HG02759 (cell line): ENCODE results near the gene ELP5.

Experiments
- ATAC-seq: cut with Tn5 transposase; IDR thresholded peaks from one replicate; pipeline ENCODE4 v1.9.1; 2021; ENCODE audit warnings: mild to moderate bottlenecking, moderate library complexity; ENCODE audit not compliant: unreplicated experiment

ELP5 gene, protein sequence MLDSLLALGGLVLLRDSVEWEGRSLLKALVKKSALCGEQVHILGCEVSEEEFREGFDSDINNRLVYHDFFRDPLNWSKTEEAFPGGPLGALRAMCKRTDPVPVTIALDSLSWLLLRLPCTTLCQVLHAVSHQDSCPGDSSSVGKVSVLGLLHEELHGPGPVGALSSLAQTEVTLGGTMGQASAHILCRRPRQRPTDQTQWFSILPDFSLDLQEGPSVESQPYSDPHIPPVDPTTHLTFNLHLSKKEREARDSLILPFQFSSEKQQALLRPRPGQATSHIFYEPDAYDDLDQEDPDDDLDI

DNA sequence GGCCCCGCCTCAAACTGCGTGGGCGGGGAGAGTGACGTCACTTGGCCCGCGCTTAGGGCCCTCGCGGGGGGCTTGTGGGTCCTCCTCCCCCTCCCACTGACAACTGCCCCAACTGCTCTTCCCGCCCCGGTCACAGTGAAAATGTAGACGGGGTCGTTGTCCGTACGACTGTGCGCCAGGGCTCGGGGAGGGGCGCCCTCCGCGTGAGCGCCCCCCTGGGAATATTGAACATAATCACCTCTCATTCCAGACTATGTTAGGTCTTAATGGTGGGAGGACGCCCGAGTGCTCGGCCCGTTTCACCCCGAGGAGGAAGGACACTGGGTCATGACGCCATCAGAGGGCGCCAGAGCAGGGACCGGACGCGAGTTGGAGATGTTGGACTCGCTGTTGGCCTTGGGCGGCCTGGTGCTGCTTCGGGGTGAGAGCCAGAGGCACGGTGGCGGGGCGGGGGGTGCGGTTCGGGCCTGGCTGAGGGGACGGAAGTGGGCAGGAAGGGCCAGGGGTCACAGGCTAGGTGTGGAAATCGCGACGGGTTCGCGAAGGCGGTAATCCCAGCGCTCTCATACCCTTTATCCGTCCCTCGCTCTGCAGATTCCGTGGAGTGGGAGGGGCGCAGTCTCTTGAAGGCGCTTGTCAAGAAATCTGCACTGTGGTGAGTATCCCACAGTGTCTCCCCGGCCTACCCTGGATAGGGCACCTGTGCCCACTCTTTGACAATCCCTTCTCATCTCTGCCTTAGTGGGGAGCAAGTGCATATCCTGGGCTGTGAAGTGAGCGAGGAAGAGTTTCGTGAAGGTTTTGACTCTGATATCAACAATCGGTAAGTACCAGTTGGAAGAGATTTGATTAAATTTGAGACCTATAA lies at the start of gene ELP5:
TSS of gene ELP5 (plus strand) at position 40 of the 868 bp plus-strand sequence. CDS start at position 376, 336 bp downstream.
- ATAC-seq, result peak; percentile 63

DNA sequence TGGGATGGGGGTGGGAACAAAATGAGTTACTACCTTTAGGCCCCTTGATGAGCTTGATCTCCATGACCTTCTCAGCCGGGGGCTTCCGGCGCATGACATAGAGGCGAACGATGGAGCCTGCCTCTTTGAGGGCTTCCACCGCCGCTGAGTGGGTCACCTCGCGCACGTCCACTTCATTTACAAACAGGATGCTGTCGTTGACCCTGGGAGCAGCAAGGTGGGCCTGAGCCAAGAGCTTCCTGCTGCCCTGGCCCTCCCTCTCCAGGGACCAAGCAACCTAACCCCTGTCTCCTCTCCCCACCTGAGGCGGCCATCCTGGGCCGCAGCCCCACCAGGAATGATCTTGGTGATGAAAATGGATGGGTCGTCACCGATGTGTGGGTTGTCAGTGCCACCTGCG lies 48.6 kb upstream of the ELP5 start:
- no peak for ATAC-seq

DNA sequence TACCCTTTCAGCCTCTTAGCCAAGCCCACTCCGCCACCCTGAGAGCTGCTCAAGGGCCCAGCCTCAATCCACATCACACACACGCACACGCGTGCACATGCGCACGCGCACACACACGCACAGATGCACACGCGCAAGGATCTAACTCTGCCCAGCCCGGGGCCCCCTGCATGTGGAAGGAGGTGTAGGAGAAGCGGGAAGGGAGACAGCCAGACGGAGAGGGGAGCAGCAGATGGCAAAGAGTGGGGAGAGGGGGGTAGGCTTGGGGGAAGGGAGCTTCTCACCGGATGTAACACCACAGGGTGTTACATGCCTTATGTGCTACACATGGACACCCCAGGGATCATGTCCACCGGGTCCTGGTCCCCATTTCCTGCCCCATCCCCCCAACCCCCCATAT lies 47.7 kb upstream of the ELP5 start:
- ATAC-seq, result no peak

DNA sequence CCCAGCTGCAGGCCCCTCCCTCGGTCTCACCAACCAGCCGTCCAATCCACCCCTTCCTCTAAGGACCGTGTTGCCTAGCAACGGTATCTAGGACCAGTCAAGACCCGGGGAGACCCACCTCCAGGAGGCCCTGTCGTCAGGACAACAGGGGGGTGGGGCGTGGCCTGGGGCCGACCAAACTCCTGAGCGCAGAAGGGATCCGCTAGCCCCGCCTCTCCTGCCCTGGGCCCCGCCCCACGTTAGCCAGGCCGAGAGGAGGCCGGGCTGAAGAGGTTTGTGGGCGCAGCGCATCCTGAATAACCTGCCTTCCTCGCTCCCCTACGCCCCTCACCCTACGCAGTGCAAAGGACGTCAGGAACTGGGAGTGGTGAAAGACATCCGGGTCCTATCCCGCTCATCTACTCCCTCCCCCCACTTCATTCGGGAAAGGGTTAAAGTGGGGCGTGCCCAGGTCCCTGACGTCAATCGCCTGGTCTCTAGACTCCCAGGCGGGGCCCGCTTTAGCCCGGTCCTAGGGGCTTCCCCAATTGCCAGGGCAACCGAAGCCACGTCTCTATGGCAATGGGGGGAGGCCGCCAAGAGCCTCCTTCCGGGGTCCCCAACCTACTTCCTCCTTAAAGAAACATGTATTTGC lies 47.1 kb upstream of the ELP5 start:
- peak; percentile 86 for ATAC-seq

DNA sequence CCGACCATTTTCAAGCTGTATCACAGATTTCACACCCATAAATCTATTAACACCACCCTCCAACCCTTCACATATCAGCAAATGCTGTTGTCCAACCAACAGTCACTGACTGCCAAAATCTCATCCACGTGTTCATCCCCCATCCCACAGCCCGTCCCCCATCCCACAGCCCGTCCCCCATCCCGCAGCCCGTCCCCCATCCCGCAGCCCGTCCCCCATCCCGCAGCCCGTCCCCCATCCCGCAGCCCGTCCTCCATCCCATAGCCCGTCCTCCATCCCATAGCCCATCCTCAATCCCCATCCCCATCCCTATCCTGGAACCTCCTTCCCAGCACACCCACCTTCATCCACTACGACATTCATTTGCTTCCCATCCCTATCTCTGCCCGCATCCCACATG lies 46.5 kb upstream of the ELP5 start:
- ATAC-seq, result no peak

DNA sequence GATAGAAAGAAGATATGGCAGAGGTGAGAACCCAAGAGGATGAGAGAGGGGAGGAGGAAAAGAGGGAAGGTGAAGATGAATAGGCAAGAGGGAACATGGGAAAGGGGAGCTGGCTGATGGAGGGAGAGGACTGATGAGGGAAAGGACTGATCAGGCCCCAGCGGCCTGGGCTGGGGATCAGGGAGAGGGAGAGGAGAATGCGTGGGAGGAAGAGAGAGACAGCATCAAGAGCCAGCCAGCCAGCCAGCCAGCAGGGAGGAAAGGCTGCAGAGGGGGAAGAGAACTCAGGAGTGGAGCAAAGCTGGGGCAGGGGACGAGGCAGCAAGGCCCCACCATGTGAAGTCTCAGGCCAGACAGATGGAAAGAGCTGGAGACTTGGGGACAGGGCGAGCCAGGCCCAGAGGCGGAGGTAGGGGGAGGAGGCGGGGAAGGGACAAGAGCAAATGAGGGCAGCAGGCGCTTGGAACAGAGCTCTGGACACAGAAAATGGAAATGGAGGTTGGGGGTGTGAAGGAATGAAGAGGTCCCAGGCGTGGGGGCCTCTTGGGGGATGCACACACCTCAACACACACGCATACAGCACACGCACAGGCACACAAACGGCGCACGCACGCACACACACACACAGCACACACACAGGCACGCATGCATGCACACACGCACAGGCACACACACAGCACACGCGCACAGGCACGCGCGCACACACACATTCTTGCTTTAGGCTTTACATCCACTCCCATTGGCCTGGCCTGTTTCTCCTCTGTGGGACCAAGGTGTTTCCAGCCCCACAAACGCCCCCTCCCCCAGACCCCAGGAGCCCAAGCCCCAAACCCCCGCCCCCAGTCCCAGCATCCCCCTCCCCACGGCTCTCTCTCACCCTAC lies 44.7 kb upstream of the ELP5 start:
- no peak for ATAC-seq

DNA sequence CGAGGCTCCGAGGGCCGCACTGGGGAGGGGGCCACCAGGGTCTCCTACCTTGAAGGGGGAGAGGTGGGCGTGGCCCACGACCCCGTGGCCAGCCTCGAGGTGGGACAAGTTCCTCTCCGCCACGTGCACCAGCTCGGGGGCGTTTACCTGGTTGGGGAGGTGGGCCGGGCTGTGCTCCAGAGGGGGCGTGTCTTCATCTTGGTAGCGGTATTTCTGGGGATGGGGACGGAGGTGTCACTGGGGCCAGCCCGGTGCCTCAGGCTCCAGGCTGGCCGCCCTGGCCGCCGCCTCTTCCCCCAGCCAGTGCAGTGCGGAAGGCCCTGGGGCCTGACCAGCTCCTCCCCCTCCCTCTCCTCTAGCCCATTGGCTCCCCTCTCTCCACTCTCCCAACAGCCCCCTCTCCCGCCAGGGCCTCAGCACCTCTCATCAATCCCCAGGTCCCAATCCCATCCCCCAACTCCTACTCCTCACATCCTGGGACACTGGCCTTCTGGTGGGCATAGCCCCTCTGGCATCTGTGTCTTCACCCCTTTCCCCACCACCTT lies 43.9 kb upstream of the ELP5 start:
- ATAC-seq, result no peak

DNA sequence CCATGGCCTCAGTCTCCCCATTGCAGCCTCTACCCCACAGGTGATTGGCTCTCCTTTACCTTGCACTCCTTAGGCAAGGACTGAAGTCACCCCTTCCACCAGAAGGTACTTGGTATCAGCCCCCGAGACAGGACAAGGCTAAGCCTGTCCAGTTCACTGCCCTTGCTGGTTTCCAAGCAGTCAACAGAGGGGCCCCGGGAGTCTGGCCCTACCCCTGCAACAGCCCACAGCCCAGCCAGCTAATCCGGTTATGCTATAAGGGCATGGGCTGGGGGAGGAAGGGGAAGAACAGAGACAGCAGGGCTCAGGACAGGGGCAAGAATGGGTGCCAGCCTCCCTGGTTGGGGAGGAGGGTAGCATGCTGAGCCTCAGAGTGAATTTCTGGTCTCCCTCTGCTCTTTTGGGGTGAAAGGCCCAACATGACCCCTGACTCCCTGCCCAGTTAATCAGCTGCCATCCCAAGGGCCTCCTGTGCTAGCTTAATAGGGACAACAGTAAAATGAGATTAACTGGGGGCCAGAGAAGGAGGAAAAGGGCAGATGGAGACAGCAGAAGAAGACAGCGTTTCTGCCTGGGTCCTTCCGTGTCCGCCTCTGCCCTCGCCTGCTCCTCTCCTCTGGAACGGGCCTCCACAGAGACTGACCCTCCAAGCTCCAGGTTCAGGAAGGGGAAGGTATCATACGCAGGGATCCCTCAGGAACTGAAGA lies 43.1 kb upstream of the ELP5 start:
- no peak for ATAC-seq

DNA sequence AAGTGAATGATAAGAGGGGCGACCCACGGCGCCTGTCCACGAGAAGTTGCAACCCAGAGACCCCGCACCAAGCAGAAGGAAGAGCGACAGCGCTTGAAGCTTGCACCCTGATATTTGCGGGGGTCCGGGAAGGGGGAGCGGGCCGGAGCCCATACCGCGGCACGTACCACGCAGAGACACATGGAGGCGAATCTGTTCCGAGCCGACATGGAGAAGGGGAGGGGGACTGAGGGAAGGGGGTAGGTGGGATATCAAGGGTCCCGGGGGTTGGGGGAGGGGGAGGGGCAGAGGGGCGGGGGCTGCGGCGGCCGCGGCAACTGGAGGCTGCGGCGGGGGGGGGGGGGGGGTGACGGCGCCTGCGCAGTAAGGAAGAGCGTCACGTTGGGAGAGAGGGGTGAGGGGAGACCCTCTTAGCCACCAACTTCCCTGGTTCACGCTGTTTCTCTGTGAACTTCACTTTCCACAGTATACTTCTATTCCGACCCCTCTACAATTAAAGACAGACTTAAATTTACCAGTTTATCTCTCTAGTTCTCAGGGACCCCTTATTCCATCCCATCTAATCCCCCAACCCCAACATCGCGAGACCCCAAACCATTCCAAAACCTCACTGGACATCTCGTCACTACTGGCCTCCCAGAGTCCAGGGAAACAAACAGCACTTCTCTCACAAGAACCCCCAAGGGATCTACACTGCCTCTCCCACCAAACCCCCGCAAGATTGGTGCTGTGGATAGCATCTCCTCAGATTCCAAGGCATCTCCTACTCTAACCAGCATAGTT lies 40.3 kb upstream of the ELP5 start:
- ATAC-seq, result no peak

DNA sequence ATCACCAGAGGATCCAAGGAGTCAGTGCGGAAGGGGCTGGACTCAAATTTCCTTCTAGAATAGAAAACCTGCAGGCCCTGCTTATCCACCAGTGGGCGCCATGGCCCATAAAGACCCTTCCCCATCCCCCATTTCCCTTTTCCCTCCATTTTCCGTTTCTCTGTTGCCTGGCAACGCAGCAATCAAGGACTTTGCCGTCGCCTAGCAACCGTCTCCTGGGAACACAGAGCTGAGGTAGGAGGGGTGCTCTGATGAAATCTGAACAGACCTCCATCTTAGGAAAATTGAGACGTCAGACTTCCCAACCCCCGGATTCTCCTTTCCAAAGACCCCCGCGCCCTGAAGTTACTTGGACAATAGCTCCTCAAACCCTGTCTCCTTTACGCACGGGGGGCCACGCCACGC lies 38.1 kb upstream of the ELP5 start:
- ATAC-seq, result peak; percentile 6

DNA sequence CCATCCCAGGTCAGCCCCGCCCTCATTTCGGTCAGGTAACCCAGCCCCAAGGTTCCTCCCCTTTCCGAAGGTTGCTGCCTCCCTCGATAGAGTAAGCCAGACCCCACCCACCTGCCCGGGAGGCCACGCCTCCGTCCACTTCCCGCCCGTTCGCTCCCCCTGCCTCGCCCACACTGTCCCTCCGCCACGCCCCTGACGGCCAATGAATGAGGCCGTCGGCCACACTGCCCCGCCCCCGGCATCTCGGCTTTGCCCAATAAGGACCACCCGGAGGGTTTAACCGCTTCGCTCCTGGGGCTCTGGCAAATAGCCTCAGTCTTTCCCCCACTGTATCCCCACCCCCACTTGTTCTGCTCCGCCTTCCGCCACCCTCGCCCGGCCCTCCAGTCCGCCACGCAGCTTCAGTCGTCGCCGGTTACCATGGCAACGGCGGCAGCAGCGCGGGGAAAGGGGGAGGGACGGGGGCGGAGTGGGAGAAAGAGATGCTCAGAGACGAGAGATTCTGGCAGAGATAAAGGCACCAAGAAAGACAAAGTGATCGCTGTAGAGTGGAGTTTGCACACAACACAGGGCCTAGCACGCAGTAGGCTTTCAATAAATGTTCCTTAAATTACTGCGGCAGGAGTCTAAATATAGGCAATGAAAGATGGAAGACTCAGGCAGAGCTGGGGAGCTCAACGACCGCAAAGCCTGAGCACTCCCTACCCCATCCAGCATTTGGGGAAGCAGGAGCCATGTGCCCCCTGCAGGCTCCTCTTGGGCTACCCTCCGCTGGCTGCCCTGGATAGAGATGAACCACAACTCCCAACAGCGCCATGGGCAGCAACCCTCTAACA lies 37.5 kb upstream of the ELP5 start:
- ATAC-seq, result peak; percentile 80

DNA sequence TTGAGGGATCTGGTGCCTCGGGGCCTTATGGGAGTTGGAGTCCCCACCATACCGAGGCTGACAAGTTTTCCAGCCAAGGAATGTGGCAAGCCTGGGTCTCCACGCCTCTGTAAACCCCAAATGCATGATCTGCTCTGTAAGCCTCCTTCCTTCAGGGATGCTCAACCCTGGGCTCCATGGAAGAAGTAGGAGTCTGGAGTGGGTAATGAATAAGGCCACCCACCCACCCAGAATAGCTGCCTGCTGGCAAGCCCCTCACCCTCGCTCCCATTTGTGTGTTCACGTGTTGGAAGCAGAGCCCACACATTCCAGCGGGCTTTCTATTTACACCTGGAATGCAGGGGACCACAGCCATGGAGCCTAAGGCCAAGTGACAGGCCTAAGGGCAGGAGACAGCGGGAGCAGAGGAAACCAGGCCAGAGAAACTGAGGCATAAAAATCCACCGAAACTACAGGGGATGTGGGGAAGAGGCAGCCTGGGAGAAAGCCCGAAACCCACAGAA lies 36.8 kb upstream of the ELP5 start:
- ATAC-seq, result no peak

DNA sequence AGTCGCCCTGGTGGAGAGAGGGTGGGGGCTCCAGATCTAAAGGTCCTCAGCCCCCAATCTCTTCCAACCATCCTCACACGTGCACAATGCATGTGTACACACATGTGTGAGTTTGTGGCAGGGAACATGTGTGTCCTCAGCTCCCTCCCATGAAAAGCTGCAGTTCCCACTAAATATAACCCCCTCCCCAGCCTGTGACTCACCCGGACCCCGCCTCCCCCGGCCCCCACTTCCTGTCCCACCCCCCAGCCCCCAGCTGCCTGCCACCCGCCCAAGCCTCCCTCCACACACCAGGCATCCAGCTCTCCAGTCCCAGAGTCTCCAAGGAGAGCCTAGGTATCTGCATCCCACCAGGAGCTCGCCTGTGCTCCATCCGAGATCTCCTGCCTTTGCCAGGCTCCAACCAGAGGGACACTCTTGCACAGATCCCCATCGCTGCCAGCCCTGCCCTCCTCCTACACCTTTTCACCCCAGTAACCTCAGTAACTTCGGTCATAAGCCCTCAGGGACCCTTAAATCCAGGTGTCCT lies 36.3 kb upstream of the ELP5 start:
- no peak for ATAC-seq

DNA sequence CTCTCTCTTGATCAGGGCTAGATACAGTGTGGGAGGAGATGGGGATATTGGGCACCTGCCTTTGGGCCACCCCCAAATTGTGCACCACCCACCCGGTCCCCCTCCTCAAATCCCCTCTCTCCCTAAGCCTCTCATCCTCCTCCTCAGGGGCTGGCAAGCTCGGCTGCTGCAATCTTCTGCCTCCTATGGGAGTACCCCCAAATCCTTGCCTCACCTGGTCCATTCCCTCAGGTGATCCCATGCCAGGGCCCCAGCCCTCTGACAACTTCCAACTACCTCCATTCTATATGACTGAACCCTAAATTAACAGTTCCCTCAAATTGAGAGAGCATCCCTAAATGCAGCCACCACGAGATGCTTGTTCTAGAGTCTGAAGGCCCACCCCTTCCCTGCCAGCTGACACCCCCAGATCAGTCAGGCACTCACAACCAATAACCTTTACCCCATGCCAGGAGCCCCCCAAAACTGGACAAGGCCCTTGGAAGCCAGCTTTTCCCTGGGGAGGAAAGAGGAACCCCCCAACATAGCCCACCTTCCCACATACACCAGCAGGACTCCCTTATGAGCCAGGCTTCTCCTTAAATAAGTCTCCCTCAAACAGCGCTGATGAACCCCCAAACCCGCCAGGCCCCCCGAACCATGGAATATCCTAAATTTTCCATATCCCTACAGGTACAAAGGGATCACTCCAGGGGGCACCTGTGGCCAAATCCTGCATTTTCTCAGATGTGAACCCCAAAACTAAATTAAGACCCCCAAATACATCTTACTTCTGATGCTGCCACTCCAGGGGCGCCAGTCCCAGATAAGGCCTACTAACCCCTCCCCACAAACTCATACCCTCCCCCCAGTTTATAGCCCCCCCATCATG lies 35.5 kb upstream of the ELP5 start:
- no peak for ATAC-seq

DNA sequence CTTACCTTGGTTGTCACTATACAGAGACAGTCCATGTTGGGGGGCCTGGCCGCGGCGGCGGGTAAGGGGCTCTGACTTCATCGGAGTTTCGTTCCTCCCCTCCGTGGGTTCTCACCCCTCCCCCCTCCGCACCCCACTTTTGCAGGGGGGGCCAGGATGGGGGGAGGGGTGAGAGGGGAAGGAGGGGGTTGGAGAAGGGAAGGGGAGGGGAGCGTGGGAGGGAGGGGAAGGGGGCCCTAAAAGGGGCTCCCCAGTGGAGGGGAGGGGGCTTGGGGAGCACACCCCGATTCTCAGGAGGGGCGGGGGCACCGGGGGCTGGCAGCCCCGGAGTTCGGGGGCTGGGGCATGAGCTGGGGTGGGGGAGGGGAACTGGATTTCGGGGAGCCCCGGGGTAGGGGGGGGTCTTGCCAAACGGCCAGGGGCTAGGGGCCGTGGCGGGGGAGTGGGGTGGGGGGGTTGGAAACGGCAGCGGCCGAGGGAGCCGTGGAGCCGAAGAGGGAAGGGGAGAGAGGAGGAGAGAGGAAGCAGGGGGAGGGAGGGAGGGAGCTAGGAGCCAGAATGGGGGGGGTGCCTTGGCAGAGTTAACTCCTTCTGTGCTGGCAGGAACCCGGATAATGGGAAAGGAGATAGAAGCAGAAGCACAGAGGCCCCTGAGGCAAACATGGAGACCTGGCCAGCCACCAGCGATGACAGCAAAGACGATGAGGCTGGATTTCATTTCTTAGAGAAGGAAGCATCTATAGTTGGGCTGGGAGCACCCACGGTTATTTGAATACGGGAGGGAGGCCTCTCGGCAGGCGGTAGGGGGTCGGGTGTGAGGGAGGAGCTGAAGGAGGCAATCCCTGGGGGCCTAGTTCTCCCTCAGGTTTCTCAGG lies 34.7 kb upstream of the ELP5 start:
- ATAC-seq, result no peak

DNA sequence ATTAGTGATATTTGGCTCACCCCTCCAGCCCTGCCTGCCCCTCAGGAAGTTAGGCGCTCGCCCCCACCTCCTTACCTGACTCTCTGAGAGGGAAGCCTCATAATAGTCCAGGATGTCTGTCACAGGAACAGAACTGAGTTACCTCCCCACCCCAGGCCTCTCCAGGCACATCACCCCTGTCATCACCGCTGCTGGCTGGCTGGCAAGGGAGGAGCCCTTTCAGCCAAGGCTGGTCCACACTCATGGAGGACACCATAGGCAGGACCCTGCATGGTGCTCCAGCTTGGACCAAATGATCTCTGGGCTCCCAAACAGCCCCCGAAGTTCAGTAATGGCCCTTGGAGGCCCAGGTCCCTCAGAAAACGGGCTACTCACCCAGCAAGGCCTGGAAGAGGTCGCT lies 33.8 kb upstream of the ELP5 start:
- no peak for ATAC-seq
